Measurements from ENCODE around the gene PRRT1B. TPM values are rescaled to one million over a fixed set of nuclear protein-coding genes. Genes with fewer than 3 reads are reported as not detected.

Gene PRRT1B
- polyA plus RNA-seq, 2 of the 4 experiments (the other 2 are of a cell fraction), result 0.79 to 0.80 TPM

GRCh38 chr9:131587331-131587730 is 42.0 kb downstream of the PRRT1B start:
- no peaks in the 10 kb centered on the region for H3K9me3 ChIP-seq
- no peak overlapping the region for H3K27ac ChIP-seq
- ChIA-PET POLR2A (no interaction called here), CTCF (interaction anchor here (0.6 to 27.5 kb wide), 7 partner anchors 9 to 199 kb away, joined by 3 to 737 read pairs (median 3); partner anchors contain the start of gene RAPGEF1)
- FAIRE-seq (no peak), ATAC-seq (no peak), DNase-seq (ENCODE audit: low read depth in 1 of 2, low spot score in 1 of 2) (no peak)
- TF ChIP-seq MYC (IDR thresholded peaks at IDR 0.05; ENCODE audit: borderline replicate concordance, low read length), result no peak
- no peak for TF ChIP-seq ZNF302 (CRISPR knock-in tag; IDR thresholded peaks at IDR 0.05)
- TF ChIP-seq CTCF (IDR thresholded peaks at IDR 0.05), result no peak
- TF ChIP-seq RFX5 (IDR thresholded peaks at IDR 0.05), result no peak
- TF ChIP-seq MAZ (IDR thresholded peaks at IDR 0.05; ENCODE audit: borderline replicate concordance, low read depth, low read length), result no peak
- TF ChIP-seq CHD2 (IDR thresholded peaks at IDR 0.05; ENCODE audit: low read length, partially characterized antibody), result no peak
- no peak for TF ChIP-seq NR3C1 (IDR thresholded peaks at IDR 0.05)
- TF ChIP-seq E2F6 (IDR thresholded peaks at IDR 0.05; ENCODE audit: borderline replicate concordance, low read depth), result no peak
- TF ChIP-seq MAX (IDR thresholded peaks at IDR 0.05), result no peak
- no peak for TF ChIP-seq POLR2AphosphoS2 (conservative IDR thresholded peaks at IDR 0.05; ENCODE audit: low read length)
- no peak for TF ChIP-seq MAFK (IDR thresholded peaks at IDR 0.05; ENCODE audit: partially characterized antibody)
- no peak for TF ChIP-seq KDM5A (IDR thresholded peaks at IDR 0.05)
- TF ChIP-seq RNF2 (IDR thresholded peaks at IDR 0.05; ENCODE audit: borderline replicate concordance, low read depth), result no peak
- no peak for TF ChIP-seq GATA3 (IDR thresholded peaks at IDR 0.05; ENCODE audit: borderline replicate concordance)
- TF ChIP-seq BHLHE40 (IDR thresholded peaks at IDR 0.05; ENCODE audit: low read depth, low read length), result no peak
- no peak for TF ChIP-seq POLR2A (IDR thresholded peaks at IDR 0.05; ENCODE audit: low read length)
- TF ChIP-seq SREBF2 (IDR thresholded peaks at IDR 0.05), result no peak
- TF ChIP-seq NFE2L2 (conservative IDR thresholded peaks at IDR 0.05; ENCODE audit: low read length), result no peak
- no peak for TF ChIP-seq ZSCAN20 (CRISPR knock-in tag; IDR thresholded peaks at IDR 0.05)
- TF ChIP-seq HEYL (CRISPR knock-in tag; IDR thresholded peaks at IDR 0.05), result no peak
- WGBS (ENCODE audit: missing lambda C conversion rate), result 82% methylated on average over 9 of the region's 9 CpGs
- H3K4me1 ChIP-seq, result 0 out of 3 replicates have a peak, but pooled peaks cover 2% of the 10 kb centered on the region
- no peak overlapping the region for H3K4me2 ChIP-seq
- no peak overlapping the region for H3K4me3 ChIP-seq

GRCh38 chr9:131587906-131588305 is 42.6 kb downstream of the PRRT1B start:
- H3K9me3 ChIP-seq, result no peaks in the 10 kb centered on the region
- TF ChIP-seq SMC3 (IDR thresholded peaks at IDR 0.05) (no peak), ZC3H11A (IDR thresholded peaks at IDR 0.05) (no peak), HDAC2 (IDR thresholded peaks at IDR 0.05) (no peak), E2F6 (IDR thresholded peaks at IDR 0.05; ENCODE audit: borderline replicate concordance, low read depth) (no peak), NFE2L2 (conservative IDR thresholded peaks at IDR 0.05; ENCODE audit: low read length) (no peak), GATA3 (IDR thresholded peaks at IDR 0.05; ENCODE audit: borderline replicate concordance) (no peak), ZNF302 (CRISPR knock-in tag; IDR thresholded peaks at IDR 0.05) (no peak), FOSB (CRISPR knock-in tag; IDR thresholded peaks at IDR 0.05) (no peak), HES2 (IDR thresholded peaks at IDR 0.05) (no peak)
- no peak for DNase-seq (ENCODE audit: low read depth in 1 of 2, low spot score in 1 of 2)
- no peak for ATAC-seq
- POLR2A ChIA-PET, result no interaction called here
- CTCF ChIA-PET, result interaction anchor here (0.6 to 27.5 kb wide), 6 partner anchors 9 to 199 kb away, joined by 3 to 737 read pairs (median 3); partner anchors contain the start of gene RAPGEF1
- H3K4me1 ChIP-seq, result 0 out of 3 replicates have a peak, but pooled peaks cover 2% of the 10 kb centered on the region
- no peak overlapping the region for H3K4me3 ChIP-seq
- H3K27ac ChIP-seq, result no peak overlapping the region
- 96% methylated on average over 14 of the region's 14 CpGs for WGBS (ENCODE audit: missing lambda C conversion rate)
- H3K4me2 ChIP-seq, result no peak overlapping the region
- no peak for FAIRE-seq
